PC-3 (cell line): ENCODE results near the gene TRPM8.

Experiments used
- EZH2 ChIP-seq: fragments of 300-600 bp; sonication (generic); IDR thresholded peaks from one replicate; pipeline ENCODE4 v1.6.1; 2017; ENCODE audit warnings: antibody characterized with exemption, mild to moderate bottlenecking, low read length; ENCODE audit not compliant: unreplicated experiment
- EZH2phosphoT487 ChIP-seq: fragments of 300-600 bp; sonication (generic); IDR thresholded peaks from 2 replicates; pipeline ENCODE4 v1.6.1; 2018; ENCODE audit warnings: mild to moderate bottlenecking, antibody characterized with exemption, low read length, borderline replicate concordance
- TF ChIP-seq, protein P1 (sequence below): fragments of 300-600 bp; sonication (generic); conservative IDR thresholded peaks from 2 replicates; pipeline ENCODE4 v1.5.1; 2017; ENCODE audit warnings: antibody characterized with exemption, low read depth, mild to moderate bottlenecking, low read length

DNA sequence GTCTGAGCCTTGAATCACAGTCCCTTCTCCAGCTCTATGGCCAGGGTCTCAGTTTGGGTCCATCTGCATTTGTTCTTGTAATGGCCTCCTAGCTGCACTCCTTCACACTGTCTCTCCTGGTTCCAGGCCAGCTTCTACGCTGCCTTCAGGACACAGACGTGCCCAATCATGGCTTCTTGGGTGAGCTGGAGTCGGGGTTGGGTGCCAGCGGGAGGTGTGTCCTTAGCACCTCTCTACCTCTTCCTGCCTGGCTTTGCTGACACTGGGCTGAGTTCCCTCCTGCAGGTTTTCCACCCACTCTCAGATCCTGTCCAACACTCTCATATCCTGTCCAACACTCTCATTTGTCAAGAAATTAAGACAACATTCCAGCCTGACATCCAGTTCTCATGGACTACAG, 9.6 kb downstream of the TRPM8 start:
- TF ChIP-seq, protein P1, sequence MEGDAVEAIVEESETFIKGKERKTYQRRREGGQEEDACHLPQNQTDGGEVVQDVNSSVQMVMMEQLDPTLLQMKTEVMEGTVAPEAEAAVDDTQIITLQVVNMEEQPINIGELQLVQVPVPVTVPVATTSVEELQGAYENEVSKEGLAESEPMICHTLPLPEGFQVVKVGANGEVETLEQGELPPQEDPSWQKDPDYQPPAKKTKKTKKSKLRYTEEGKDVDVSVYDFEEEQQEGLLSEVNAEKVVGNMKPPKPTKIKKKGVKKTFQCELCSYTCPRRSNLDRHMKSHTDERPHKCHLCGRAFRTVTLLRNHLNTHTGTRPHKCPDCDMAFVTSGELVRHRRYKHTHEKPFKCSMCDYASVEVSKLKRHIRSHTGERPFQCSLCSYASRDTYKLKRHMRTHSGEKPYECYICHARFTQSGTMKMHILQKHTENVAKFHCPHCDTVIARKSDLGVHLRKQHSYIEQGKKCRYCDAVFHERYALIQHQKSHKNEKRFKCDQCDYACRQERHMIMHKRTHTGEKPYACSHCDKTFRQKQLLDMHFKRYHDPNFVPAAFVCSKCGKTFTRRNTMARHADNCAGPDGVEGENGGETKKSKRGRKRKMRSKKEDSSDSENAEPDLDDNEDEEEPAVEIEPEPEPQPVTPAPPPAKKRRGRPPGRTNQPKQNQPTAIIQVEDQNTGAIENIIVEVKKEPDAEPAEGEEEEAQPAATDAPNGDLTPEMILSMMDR: no peak
- TF ChIP-seq EZH2 (no peak), EZH2phosphoT487 (no peak)
